Activated B cell treated with CpG ODN at 0.5 μM for 24 hours (primary cell): ENCODE data around the gene CCDC33. TPM values are rescaled to one million over a fixed set of nuclear protein-coding genes. Genes with fewer than 3 reads are reported as not detected.

Experiments
- ATAC-seq: fragments of 200-7000 bp; cut with Tn5 transposase; one replicate; pipeline ENCODE4 v1.10.0; 2021; ENCODE audit warnings: low read depth, mild to moderate bottlenecking, moderate library complexity
- CTCF ChIA-PET: fragments of 350-600 bp; sonication (Branson Sonifier 250); formaldehyde crosslinking; loops from one replicate; lab custom pipeline; 2021; ENCODE audit warnings: antibody characterized with exemption; lab: Charles Lee
- POLR2A ChIA-PET: fragments of 350-600 bp; sonication (Branson Sonifier 250); formaldehyde crosslinking; loops from one replicate; lab custom pipeline; 2021; ENCODE audit warnings: antibody characterized with exemption; lab: Charles Lee
- DNase-seq: peaks from one replicate; pipeline ENCODE4 v3.0.0; 2022
- H3K27ac Mint-ChIP-seq: one replicate; pipeline ENCODE4 v1.8.0; 2020; ENCODE audit warnings: mixed read lengths
- H3K27me3 Mint-ChIP-seq: one replicate; pipeline ENCODE4 v1.8.0; 2021; ENCODE audit warnings: mixed read lengths
- H3K36me3 Mint-ChIP-seq: one replicate; pipeline ENCODE4 v1.8.0; 2021; ENCODE audit warnings: low read depth, mixed read lengths
- H3K4me1 Mint-ChIP-seq: one replicate; pipeline ENCODE4 v1.8.0; 2021; ENCODE audit warnings: mixed read lengths
- H3K4me3 Mint-ChIP-seq: one replicate; pipeline ENCODE4 v1.8.0; 2020; ENCODE audit warnings: mild to moderate bottlenecking, mixed read lengths
- H3K9me3 Mint-ChIP-seq: one replicate; pipeline ENCODE4 v1.8.0; 2020; ENCODE audit warnings: mixed read lengths
- intact Hi-C: fragments of 100-400 bp; cut with micrococcal nuclease; formaldehyde crosslinking; loops from one replicate; pipeline ENCODE4 v1.15.1; 2024
- total RNA-seq: library from RNA; stranded (reverse); gene quantifications from 2 replicates; pipeline ENCODE4 v1.2.3, GENCODE V29; 2022
- TF ChIP-seq, protein P1 (sequence below): fragments of 200-600 bp; IDR thresholded peaks from one replicate; pipeline ENCODE4 v1.8.0; 2022; ENCODE audit warnings: antibody characterized with exemption, mild to moderate bottlenecking

CCDC33 gene
- total RNA-seq, 1 donor from 2014 or later, result not detected

DNA sequence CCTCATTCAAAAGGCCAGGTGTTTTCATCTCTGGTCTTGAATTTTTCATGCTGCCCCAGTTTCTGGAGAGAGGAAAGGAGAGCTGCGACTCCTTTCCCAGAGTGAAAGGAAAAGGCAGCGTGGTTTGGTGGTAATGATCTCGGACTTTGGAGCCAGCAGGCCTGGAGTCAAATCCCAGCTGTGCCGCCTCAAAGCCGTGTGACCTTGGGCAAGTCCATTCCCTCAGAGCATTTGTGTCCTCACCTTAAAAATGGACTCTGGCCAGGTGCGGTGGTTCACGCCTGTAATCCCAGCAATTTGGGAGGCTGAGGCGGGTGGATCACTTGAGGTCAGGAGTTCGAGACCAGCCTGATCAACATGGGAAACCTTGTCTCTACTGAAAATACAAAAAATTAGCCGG, 4.7 kb upstream of the CCDC33 start:
- POLR2A ChIA-PET, result no interaction called here
- DNase-seq, result no peak
- TF ChIP-seq, protein P1, sequence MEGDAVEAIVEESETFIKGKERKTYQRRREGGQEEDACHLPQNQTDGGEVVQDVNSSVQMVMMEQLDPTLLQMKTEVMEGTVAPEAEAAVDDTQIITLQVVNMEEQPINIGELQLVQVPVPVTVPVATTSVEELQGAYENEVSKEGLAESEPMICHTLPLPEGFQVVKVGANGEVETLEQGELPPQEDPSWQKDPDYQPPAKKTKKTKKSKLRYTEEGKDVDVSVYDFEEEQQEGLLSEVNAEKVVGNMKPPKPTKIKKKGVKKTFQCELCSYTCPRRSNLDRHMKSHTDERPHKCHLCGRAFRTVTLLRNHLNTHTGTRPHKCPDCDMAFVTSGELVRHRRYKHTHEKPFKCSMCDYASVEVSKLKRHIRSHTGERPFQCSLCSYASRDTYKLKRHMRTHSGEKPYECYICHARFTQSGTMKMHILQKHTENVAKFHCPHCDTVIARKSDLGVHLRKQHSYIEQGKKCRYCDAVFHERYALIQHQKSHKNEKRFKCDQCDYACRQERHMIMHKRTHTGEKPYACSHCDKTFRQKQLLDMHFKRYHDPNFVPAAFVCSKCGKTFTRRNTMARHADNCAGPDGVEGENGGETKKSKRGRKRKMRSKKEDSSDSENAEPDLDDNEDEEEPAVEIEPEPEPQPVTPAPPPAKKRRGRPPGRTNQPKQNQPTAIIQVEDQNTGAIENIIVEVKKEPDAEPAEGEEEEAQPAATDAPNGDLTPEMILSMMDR, result no peak

GRCh38 chr15:74233373-74233772, 2.8 kb upstream of the CCDC33 start:
- Mint-ChIP-seq H3K27ac (no peak overlapping the region), H3K27me3 (peaks cover 2% of the 10 kb centered on the region), H3K36me3 (no peaks in the 10 kb centered on the region), H3K9me3 (no peaks in the 10 kb centered on the region), H3K4me3 (no peak overlapping the region), H3K4me1 (peaks cover 13% of the 10 kb centered on the region)
- no peak for DNase-seq
- CTCF ChIA-PET, result no interaction called here
- TF ChIP-seq, protein P1, result no peak
- POLR2A ChIA-PET, result no interaction called here
- ATAC-seq, result no peak
- intact Hi-C loops, result no loop called here

More for the DNA sequence above, 4.7 kb upstream of the CCDC33 start:
- peaks cover 12% of the 10 kb centered on the region for H3K4me1 Mint-ChIP-seq
- ATAC-seq, result no peak
- H3K9me3 Mint-ChIP-seq, result no peaks in the 10 kb centered on the region
- no peak overlapping the region for H3K4me3 Mint-ChIP-seq
- intact Hi-C loops, result no loop called here
- peaks cover 5% of the 10 kb centered on the region for H3K27me3 Mint-ChIP-seq
- no peaks in the 10 kb centered on the region for H3K36me3 Mint-ChIP-seq
- H3K27ac Mint-ChIP-seq, result no peak overlapping the region
- CTCF ChIA-PET, result no interaction called here

DNA sequence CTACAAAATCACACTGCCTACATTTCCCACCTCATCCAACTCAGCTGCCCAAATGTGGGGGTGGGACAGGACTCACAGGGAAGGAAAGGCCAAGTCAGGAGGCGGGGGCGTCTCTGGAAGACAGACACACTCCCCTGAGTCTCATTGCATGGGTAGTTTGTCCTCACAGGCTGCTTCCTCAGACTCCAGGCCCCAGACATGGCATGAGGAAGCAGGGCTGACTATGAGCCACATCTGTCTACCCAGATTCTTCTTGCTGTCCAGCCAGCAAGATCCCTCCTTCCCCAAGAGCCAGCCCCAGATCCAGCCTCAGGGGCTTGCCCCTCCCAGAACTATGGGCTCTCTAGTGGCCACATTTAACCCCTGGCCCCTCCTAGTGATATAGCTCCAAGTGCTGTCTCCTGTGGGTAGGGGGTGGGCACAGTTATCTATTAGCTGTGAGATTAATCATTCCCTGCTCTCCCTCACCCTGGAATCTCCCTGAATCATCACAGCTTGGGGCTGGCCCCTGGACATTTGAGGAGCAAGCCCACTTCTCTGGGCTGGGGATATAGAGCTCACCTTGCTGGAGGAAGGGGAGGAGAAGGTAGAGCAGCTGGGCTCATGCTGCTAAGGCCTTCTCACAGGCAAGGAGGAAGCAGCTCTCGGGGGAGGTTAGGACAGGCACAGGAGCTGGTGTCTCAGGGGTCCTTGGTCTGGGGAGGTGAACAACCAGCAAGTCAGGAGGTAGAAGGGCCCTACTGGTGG, 2.1 kb upstream of the CCDC33 start:
- peaks cover 13% of the 10 kb centered on the region for H3K4me1 Mint-ChIP-seq
- intact Hi-C loops, result no loop called here
- ChIA-PET CTCF (no interaction called here), POLR2A (no interaction called here)
- H3K9me3 Mint-ChIP-seq, result no peaks in the 10 kb centered on the region
- ATAC-seq, result no peak
- DNase-seq, result no peak
- no peaks in the 10 kb centered on the region for H3K36me3 Mint-ChIP-seq
- no peak overlapping the region for H3K27ac Mint-ChIP-seq
- TF ChIP-seq, protein P1, result no peak
- peaks cover 4% of the 10 kb centered on the region for H3K27me3 Mint-ChIP-seq
- no peak overlapping the region for H3K4me3 Mint-ChIP-seq

GRCh38 chr15:74234598-74234875, 1.6 kb upstream of the CCDC33 start:
- POLR2A ChIA-PET, result no interaction called here
- CTCF ChIA-PET, result no interaction called here
- Mint-ChIP-seq H3K9me3 (no peaks in the 10 kb centered on the region), H3K4me3 (no peak overlapping the region), H3K36me3 (no peaks in the 10 kb centered on the region), H3K27ac (no peak overlapping the region), H3K4me1 (peaks cover 13% of the 10 kb centered on the region), H3K27me3 (peaks cover 5% of the 10 kb centered on the region)
- ATAC-seq (no peak), DNase-seq (no peak)
- TF ChIP-seq, protein P1, result no peak
- intact Hi-C loops, result no loop called here

DNA sequence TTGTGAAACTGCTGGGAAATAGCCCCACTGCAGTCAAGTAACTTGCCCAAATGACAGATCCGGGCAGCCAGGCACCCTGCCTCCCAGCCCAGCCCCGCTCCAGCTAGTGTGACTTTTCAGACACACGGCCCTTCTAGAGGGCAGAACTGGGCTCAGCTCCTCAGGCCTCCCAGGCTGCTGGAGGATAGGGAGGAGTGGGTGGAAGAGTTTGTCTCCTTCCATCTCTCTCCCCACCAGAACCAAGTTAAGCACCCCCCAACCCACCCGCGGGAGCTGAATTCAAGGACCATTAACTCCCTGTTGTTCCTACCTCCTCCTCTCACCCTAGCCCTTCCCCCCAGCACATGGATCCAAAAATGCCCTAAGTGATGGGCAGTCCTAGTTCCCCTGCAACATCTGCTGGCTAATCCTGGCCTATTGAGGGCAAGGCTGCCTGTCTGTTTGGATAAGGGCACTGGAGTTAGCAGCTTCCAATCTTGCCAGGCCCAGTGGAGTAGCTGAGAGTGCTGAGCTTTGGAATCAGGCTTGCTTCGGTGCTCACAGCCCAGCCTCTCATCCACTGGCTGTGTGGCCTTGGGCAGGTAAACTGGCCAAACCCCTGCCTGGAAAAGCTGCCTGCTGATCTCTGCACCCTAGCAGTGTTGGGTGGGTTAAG, 3.1 kb downstream of the CCDC33 start:
- POLR2A ChIA-PET, result no interaction called here
- no peak overlapping the region for H3K27ac Mint-ChIP-seq
- peaks cover 28% of the 10 kb centered on the region for H3K27me3 Mint-ChIP-seq
- ATAC-seq, result no peak
- peaks cover 13% of the 10 kb centered on the region for H3K4me1 Mint-ChIP-seq
- intact Hi-C loops, result no loop called here
- H3K9me3 Mint-ChIP-seq, result no peaks in the 10 kb centered on the region
- no peak overlapping the region for H3K4me3 Mint-ChIP-seq
- CTCF ChIA-PET, result no interaction called here
- TF ChIP-seq, protein P1, result no peak
- no peaks in the 10 kb centered on the region for H3K36me3 Mint-ChIP-seq
- DNase-seq, result no peak
